ENCODE data around the gene CENPV.

Gene CENPV

GRCh38 chr17:16380640-16381495 lies 27.6 kb upstream of the CENPV start, which contains the start of gene UBB:
Gene UBB (plus strand): TSS chr17:16381091. CDS start chr17:16381908, 817 bp downstream.
- no peaks in the 10 kb centered on the region for H3K9me3 ChIP-seq (ENCODE audit: control insufficient read depth, low read length)
- H3K4me3 ChIP-seq (ENCODE audit: low read length): peak within 1 kb of the TSS; percentile 90
- DNase-seq (ENCODE audit: low read depth): peak; percentile 98
- peaks cover 39% of the 10 kb centered on the region for H3K4me1 ChIP-seq (ENCODE audit: control insufficient read depth, insufficient read depth, low read length)
- peaks cover 25% of the 10 kb centered on the region for H3K36me3 ChIP-seq (ENCODE audit: control insufficient read depth, insufficient read depth, low read length, severe bottlenecking)
- peak within 1 kb of the TSS; percentile 97 for H3K9ac ChIP-seq (ENCODE audit: low read length)
- no peaks in the 10 kb centered on the region for H3K27me3 ChIP-seq (replicated peaks; ENCODE audit: control insufficient read depth, insufficient read depth, low read length)

- Histone ChIP-seq H3K4me3 (ENCODE audit: low read length) (no peak overlapping the region), H3K9me3 (ENCODE audit: control insufficient read depth, low read length) (no peaks in the 10 kb centered on the region)
- DNase-seq (ENCODE audit: low read depth): no peak
Measured at GRCh38 chr17:16379654-16380053, 26.4 kb upstream of the CENPV start.

GRCh38 chr17:16378636-16379282 lies 25.5 kb upstream of the CENPV start:
- Histone ChIP-seq H3K9me3 (ENCODE audit: control insufficient read depth, low read length) (no peaks in the 10 kb centered on the region), H3K27me3 (replicated peaks; ENCODE audit: control insufficient read depth, insufficient read depth, low read length) (no peaks in the 10 kb centered on the region), H3K4me1 (ENCODE audit: control insufficient read depth, insufficient read depth, low read length) (peaks cover 42% of the 10 kb centered on the region), H3K9ac (ENCODE audit: low read length) (no peak overlapping the region), H3K36me3 (ENCODE audit: control insufficient read depth, insufficient read depth, low read length, severe bottlenecking) (peaks cover 21% of the 10 kb centered on the region), H3K4me3 (ENCODE audit: low read length) (no peak overlapping the region)
- no peak for DNase-seq (ENCODE audit: low read depth)

More at GRCh38 chr17:16379654-16380053, 26.4 kb upstream of the CENPV start:
- peaks cover 25% of the 10 kb centered on the region for H3K36me3 ChIP-seq (ENCODE audit: control insufficient read depth, insufficient read depth, low read length, severe bottlenecking)
- no peaks in the 10 kb centered on the region for H3K27me3 ChIP-seq (replicated peaks; ENCODE audit: control insufficient read depth, insufficient read depth, low read length)
- no peak overlapping the region for H3K9ac ChIP-seq (ENCODE audit: low read length)
- H3K4me1 ChIP-seq (ENCODE audit: control insufficient read depth, insufficient read depth, low read length): peaks cover 42% of the 10 kb centered on the region

GRCh38 chr17:16377941-16378341 lies 24.7 kb upstream of the CENPV start:
- no peaks in the 10 kb centered on the region for H3K9me3 ChIP-seq (ENCODE audit: control insufficient read depth, low read length)
- peaks cover 40% of the 10 kb centered on the region for H3K4me1 ChIP-seq (ENCODE audit: control insufficient read depth, insufficient read depth, low read length)
- H3K27me3 ChIP-seq (replicated peaks; ENCODE audit: control insufficient read depth, insufficient read depth, low read length): no peaks in the 10 kb centered on the region
- H3K9ac ChIP-seq (ENCODE audit: low read length): no peak overlapping the region
- DNase-seq (ENCODE audit: low read depth): peak; percentile 38
- no peak overlapping the region for H3K4me3 ChIP-seq (ENCODE audit: low read length)
- peaks cover 13% of the 10 kb centered on the region for H3K36me3 ChIP-seq (ENCODE audit: control insufficient read depth, insufficient read depth, low read length, severe bottlenecking)

- Histone ChIP-seq H3K4me3 (ENCODE audit: low read length) (no peak overlapping the region), H3K9ac (ENCODE audit: low read length) (no peak overlapping the region), H3K36me3 (ENCODE audit: control insufficient read depth, insufficient read depth, low read length, severe bottlenecking) (no peaks in the 10 kb centered on the region), H3K9me3 (ENCODE audit: control insufficient read depth, low read length) (no peaks in the 10 kb centered on the region), H3K27me3 (replicated peaks; ENCODE audit: control insufficient read depth, insufficient read depth, low read length) (no peaks in the 10 kb centered on the region), H3K4me1 (ENCODE audit: control insufficient read depth, insufficient read depth, low read length) (peaks cover 31% of the 10 kb centered on the region)
- peak; percentile 61 for DNase-seq (ENCODE audit: low read depth)
Measured at GRCh38 chr17:16374146-16374938, 21.1 kb upstream of the CENPV start.

GRCh38 chr17:16371742-16372141 lies 18.5 kb upstream of the CENPV start:
- DNase-seq (ENCODE audit: low read depth): peak; percentile 24
- Histone ChIP-seq H3K36me3 (ENCODE audit: control insufficient read depth, insufficient read depth, low read length, severe bottlenecking) (no peaks in the 10 kb centered on the region), H3K27me3 (replicated peaks; ENCODE audit: control insufficient read depth, insufficient read depth, low read length) (no peaks in the 10 kb centered on the region), H3K9me3 (ENCODE audit: control insufficient read depth, low read length) (no peaks in the 10 kb centered on the region), H3K4me1 (ENCODE audit: control insufficient read depth, insufficient read depth, low read length) (peaks cover 19% of the 10 kb centered on the region), H3K4me3 (ENCODE audit: low read length) (no peak overlapping the region), H3K9ac (ENCODE audit: low read length) (no peak overlapping the region)

GRCh38 chr17:16364625-16365024 lies 11.4 kb upstream of the CENPV start:
- DNase-seq (ENCODE audit: low read depth): no peak
- H3K9ac ChIP-seq (ENCODE audit: low read length): peak overlapping the region; percentile 31
- peaks cover 7% of the 10 kb centered on the region for H3K4me1 ChIP-seq (ENCODE audit: control insufficient read depth, insufficient read depth, low read length)
- H3K9me3 ChIP-seq (ENCODE audit: control insufficient read depth, low read length): no peaks in the 10 kb centered on the region
- no peaks in the 10 kb centered on the region for H3K27me3 ChIP-seq (replicated peaks; ENCODE audit: control insufficient read depth, insufficient read depth, low read length)
- no peak overlapping the region for H3K4me3 ChIP-seq (ENCODE audit: low read length)
- no peaks in the 10 kb centered on the region for H3K36me3 ChIP-seq (ENCODE audit: control insufficient read depth, insufficient read depth, low read length, severe bottlenecking)

- Histone ChIP-seq H3K9me3 (ENCODE audit: control insufficient read depth, low read length) (no peaks in the 10 kb centered on the region), H3K4me1 (ENCODE audit: control insufficient read depth, insufficient read depth, low read length) (peaks cover 7% of the 10 kb centered on the region), H3K36me3 (ENCODE audit: control insufficient read depth, insufficient read depth, low read length, severe bottlenecking) (no peaks in the 10 kb centered on the region), H3K4me3 (ENCODE audit: low read length) (no peak overlapping the region), H3K27me3 (replicated peaks; ENCODE audit: control insufficient read depth, insufficient read depth, low read length) (no peaks in the 10 kb centered on the region), H3K9ac (ENCODE audit: low read length) (peak overlapping the region; percentile 31)
- peak; percentile 92 for DNase-seq (ENCODE audit: low read depth)
Measured at GRCh38 chr17:16363749-16364536, 10.7 kb upstream of the CENPV start.

- no peaks in the 10 kb centered on the region for H3K36me3 ChIP-seq (ENCODE audit: control insufficient read depth, insufficient read depth, low read length, severe bottlenecking)
- no peaks in the 10 kb centered on the region for H3K9me3 ChIP-seq (ENCODE audit: control insufficient read depth, low read length)
- H3K27me3 ChIP-seq (replicated peaks; ENCODE audit: control insufficient read depth, insufficient read depth, low read length): no peaks in the 10 kb centered on the region
- peaks cover 7% of the 10 kb centered on the region for H3K4me1 ChIP-seq (ENCODE audit: control insufficient read depth, insufficient read depth, low read length)
- no peak overlapping the region for H3K4me3 ChIP-seq (ENCODE audit: low read length)
- H3K9ac ChIP-seq (ENCODE audit: low read length): no peak overlapping the region
- no peak for DNase-seq (ENCODE audit: low read depth)
Measured at GRCh38 chr17:16361874-16362273, 8.6 kb upstream of the CENPV start.

GRCh38 chr17:16358394-16358793 lies 5.1 kb upstream of the CENPV start:
- Histone ChIP-seq H3K9me3 (ENCODE audit: control insufficient read depth, low read length) (no peaks in the 10 kb centered on the region), H3K9ac (ENCODE audit: low read length) (no peak overlapping the region), H3K4me1 (ENCODE audit: control insufficient read depth, insufficient read depth, low read length) (peaks cover 3% of the 10 kb centered on the region), H3K36me3 (ENCODE audit: control insufficient read depth, insufficient read depth, low read length, severe bottlenecking) (no peaks in the 10 kb centered on the region), H3K27me3 (replicated peaks; ENCODE audit: control insufficient read depth, insufficient read depth, low read length) (no peaks in the 10 kb centered on the region), H3K4me3 (ENCODE audit: low read length) (no peak overlapping the region)
- no peak for DNase-seq (ENCODE audit: low read depth)

All from adipocyte (in vitro differentiated cells).